DMS53 treated with DMSO at 0.1 percent for 48 hours (cell line): ENCODE measurements around the gene UST.
"Not testable (repeated sequence)": the region's sequence is repeated elsewhere in the genome, so short reads cannot be mapped to it uniquely, and the experiment has no call there.

ENCODE experiments used
- DNase-seq: peaks from one replicate; lab custom pipeline; 2025; ENCODE audit not compliant: unreplicated experiment; lab: John Stamatoyannopoulos, UW

UST gene

DNA sequence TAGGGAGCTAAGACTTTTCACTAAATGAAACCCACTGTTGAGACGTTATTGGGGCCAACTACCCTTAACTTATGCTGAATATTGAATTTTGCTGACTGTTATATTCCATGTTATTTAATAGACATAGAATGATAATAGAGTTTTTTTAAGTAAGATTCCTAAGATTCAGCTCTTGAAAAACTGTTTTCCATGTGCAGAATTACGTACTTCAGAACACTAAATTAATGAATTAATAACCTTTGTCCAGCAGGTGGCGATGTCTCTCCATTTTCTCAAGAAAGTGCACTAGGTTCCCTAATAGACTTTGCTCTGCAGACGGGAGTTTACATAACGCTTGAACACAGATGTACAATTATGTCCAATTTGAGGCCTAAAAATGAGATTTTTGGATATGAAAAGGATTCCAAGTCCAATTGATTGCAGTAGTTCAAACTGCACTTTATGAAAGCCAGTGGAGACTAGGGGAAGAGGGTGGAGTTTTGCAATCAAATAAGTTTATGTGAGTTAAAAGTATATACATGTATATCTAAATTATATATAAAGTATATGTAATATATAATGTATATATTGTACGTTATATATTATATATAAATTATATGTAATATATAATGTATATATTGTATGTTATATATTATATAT, 282.1 kb downstream of the UST start:
- DNase-seq, result peak; percentile 79

DNA sequence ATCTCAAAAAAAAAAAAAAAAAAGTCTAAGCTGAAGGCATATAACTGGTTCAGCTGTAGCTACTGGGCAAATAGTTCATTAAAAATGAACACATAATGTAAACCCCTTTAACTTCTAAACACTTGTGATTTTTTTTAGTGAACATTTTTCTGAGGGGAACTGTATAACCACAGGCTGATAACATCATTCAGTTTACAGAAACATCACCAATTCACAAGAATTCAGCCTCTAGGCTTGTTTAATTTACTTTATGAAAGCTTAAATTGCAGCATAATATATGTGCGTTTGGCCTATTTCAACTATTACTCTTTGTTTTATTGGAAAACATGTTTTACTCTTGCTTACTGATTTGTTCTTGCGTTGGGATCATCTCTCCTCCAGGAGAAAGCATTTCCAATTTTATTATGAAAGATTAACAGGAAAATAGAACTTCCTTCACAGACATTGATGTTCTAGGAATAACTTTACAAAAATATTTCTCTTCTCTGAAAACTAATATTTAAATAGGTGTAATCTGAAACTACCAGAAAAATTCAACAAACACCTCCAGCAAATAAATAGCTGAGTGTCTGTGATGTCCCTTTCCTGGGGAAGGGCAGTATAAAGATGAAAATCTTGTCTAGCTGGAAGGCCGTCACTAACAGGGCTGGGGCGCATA, 284.5 kb downstream of the UST start:
- no peak for DNase-seq

GRCh38 chr6:149031859-149032598, 285.2 kb downstream of the UST start:
- no peak for DNase-seq

DNA sequence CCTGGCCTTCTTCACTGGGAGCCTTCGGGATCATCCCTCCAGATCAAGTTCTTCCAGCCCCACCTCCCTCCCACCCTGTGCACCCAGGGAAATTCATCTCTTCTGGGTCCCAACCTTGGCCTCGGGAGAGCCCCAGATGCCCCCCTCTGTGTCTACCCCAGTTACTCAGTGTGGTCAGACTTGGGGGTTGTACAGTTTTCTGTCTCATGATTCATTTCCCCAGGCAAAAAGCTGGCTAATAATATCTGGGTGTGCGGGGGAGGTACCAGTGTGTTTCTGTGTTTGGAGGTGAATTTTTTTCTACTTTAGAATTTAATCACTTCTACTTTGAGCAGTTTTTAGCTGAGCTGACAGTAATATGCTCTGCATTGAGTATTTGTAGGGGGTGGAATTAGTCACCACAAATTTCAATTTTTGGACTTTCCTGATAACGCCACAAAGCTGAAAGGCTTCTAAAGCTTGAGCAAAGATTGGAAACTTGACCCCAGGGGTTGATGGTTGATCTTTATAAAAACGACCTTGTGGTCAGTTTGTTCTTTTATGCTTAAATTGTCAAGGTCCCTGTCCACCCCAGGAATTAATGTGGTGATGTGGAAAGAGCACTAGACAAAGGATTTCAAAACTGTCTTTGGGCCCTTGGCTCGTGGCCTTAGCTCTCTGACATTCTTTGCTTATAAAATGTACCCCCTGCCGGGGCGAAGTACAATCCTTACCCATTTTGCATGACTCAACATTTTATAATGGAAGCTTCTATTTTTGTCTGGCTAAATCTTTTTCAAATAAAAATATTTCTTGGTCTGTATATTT, 286.0 kb downstream of the UST start:
- no peak for DNase-seq

DNA sequence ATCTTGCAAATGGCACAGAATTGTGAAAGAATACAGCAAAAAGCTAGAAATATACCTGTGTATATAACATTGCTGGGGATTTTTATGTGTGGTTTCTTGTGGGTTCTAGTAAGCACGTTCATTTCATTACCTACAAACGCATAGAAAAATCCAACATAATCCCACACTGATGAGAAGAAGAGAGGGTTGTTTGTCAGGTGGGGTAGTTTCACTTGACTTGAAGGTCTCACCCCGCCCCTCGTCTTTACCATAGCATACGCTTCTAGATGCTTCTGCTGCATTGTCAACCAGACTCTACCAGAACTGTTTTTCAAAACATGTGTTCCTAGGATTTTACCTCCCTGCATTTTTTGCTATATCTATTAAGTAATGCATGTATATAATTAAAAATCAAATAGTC, 286.6 kb downstream of the UST start:
- no peak for DNase-seq

GRCh38 chr6:149035766-149036165, 288.9 kb downstream of the UST start:
- no peak for DNase-seq

DNA sequence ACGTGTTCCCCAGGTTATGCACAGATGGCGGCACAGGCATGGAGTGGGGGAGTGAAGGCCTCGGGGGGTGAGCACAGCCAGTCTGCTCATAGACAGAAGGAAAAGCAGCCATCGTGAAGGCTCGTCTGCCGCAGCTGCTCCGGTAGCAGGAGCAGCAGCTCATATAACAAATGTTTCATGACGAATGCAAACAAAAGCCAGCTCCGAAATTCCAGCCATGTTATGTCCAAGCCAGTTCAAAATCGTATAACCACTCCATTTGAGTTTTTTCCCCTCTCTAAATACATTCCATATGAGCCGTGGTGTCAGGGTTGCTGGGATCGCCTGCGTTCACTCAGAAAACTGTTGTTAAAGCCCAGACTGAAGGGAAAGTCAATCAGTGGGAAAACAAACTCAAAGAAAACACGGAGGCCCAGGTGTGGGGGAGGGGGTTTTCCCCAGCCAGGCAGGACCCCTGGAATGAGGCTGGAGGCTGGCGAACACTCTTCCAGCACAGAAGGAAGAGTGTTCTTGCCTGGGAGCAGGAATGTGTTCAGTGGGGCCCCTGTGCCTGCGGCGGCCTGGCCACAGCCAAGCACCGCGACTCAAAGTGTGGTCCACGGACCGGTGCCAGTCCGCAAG, 290.3 kb downstream of the UST start:
- no peak for DNase-seq

GRCh38 chr6:149039025-149039424, 292.2 kb downstream of the UST start:
- DNase-seq, result not testable (repeated sequence)

GRCh38 chr6:149041953-149042352, 295.1 kb downstream of the UST start:
- DNase-seq, result no peak

DNA sequence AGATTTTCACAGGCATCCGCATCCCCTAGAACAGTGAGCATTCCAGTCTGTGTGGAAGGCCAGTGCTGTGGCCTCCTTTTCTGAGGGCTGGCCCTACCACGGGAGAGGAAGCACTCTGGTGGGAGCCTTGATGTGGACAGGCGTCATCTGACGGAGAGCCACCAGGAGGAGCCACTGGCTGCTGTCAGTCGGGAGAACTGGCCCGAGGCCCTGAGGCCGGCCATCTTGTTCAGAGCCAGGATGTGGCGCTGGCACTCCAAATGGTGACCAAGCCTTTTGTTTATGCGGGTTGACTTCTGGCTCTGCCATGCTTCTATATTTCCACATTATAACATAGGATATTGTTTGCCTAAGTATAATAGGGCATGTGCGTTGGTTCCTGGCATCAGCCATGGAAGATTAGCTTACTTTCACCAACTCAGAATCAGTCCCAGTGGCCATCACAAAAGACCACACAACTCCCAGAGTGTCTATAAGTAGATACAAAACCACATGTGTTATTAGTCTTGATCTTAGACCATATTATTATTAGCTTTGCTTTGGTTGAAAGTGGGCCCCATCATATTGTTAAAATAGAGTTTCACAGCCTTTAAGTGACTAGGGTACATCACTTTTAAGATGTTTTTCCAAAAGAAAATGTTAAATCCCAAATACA, 296.8 kb downstream of the UST start:
- peak; percentile 7 for DNase-seq

- no peak for DNase-seq
Observed at GRCh38 chr6:149044528-149044927, 297.7 kb downstream of the UST start.

GRCh38 chr6:149045404-149045803, 298.6 kb downstream of the UST start:
- no peak for DNase-seq

- DNase-seq, result no peak
Observed at GRCh38 chr6:149046164-149046821, 299.5 kb downstream of the UST start.

DNA sequence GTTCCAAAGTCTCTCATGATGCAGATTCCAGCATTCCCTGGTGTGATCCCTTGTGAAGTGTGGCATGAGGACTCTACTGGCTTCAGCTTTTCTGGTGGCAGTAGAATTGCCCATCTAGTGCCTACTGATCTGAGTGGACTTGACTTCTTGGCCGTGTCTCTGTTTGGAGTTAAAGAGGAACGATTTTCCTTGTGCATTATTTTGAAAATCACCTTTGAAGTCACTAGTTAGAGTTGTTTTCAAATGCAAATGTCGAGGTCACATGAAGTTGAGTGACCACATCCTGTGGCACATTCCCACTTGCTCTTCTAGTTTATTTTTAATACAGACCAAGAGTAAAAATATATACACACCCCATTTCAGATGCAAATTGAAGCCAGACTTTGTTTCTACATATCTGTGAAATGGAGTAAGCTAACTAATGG, 300.0 kb downstream of the UST start:
- DNase-seq, result no peak

DNA sequence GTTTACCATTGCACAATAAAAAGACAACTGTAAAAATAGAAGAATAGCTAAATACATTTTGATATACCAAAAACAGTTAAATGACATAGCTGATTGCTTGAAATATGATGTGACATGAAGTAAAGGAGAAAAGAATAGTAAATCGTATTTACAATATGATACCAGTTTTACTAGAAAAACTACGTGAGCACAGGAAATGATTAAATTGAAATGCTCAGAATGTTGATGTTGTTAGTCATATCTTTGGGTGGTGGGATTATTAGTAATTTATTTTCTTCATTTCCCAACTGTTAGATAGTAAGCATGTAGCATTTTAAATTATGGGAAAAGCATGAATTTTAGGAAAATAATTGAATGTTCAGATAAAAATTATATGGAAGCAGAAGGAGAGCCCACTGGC, 302.4 kb downstream of the UST start:
- DNase-seq, result no peak

DNA sequence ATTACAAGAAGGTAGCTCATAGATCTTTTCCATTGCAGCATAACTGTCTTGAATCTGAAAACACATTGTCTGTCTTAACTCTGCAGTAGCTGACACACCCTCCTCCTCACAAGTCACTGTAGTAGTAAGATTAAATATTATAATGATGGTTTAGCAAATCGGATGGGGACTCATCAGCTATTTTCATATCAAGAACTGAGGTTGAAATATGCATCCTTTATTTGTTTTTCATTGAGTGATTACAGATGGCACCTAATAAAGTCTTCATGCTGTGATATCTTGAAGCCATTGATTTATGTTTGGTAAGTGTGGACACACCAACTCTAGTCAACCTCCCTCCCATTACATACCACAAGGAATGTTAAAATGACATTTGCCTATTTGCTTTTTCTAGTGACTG, 303.3 kb downstream of the UST start:
- DNase-seq, result no peak

DNA sequence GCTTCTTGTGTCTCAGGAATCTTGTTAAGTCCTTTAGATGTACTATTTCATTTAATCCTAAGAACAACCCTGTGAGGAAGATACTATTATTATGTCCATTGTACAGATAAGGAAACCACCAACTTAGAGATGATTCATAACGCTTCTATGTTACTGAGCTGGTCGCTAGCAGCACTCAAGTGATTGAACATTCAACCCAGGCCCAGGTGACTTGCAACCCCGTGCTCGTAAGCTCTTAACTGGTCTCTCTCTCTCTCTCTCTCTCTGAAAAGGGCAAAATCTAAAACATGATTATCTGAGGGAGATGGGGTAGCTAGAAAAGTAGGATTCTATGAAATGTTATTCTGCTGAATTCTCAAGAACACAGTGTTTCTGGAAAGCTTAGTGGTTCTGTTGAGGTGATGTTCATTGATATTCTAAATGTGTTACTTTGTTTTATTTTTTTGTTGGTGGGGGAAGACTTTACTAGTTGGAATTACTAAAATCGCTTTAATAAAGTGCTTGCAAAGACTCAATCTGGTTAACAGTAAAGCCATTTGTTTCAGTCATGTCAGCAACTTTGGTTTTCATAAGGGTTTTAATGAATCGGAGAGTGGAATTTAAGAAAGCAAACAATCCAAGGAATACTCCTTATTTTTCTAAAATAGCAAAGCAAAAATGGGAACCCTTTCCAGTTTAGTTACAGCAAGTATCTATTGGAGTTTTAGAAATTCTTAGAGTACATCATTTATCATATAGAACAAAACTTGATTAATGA, 305.7 kb downstream of the UST start:
- no peak for DNase-seq

GRCh38 chr6:149053848-149054558, 307.2 kb downstream of the UST start:
- DNase-seq, result no peak
